Hepatocyte (in vitro differentiated cells): ENCODE data around the gene CPS1.

Experiments
- CTCF ChIP-seq: fragments of 200-600 bp; sonication (generic); IDR thresholded peaks from 2 replicates; pipeline ENCODE4 v1.5.1; 2016; ENCODE audit warnings: antibody characterized with exemption, mild to moderate bottlenecking; ENCODE audit not compliant: poor library complexity
- EZH2 ChIP-seq: fragments of 200-600 bp; sonication (generic); IDR thresholded peaks from 2 replicates; pipeline ENCODE4 v1.6.1; 2016; ENCODE audit warnings: antibody characterized with exemption, mild to moderate bottlenecking, borderline replicate concordance

- TF ChIP-seq CTCF (no peak), EZH2 (no peak)
Measured at GRCh38 chr2:210633699-210634098, 77.3 kb downstream of the CPS1 start.
